ENCODE measurements around the gene GRIN3B.

The GRIN3B gene

GRCh38 chr19:1042689-1043511 is 42.7 kb downstream of the GRIN3B start:
- DNase-seq = no peak

DNA sequence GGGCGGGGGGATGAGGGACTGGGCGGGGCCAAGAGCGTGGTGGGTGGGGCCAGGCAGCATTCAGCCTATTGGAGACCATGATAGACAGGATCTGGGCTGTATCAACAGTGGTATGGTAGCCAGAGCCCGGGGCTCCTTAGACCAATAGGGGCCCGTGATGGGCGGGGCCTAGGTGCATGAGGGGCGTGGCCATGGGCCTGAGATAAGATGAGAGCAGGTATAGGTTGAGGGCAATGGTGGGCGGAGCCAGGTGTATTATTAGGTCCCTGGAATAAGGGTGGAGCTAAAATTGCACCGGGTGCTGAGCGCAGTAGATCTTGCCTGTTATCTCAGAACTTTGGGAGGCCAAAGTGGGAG is 45.0 kb downstream of the GRIN3B start:
- DNase-seq = peak in 1 of 2 donors; percentile 38

GRCh38 chr19:1046117-1046626 is 46.0 kb downstream of the GRIN3B start:
- no peak for DNase-seq

- no peak for DNase-seq
These were observed 46.8 kb downstream of the GRIN3B start for GRCh38 chr19:1046836-1047695.

DNA sequence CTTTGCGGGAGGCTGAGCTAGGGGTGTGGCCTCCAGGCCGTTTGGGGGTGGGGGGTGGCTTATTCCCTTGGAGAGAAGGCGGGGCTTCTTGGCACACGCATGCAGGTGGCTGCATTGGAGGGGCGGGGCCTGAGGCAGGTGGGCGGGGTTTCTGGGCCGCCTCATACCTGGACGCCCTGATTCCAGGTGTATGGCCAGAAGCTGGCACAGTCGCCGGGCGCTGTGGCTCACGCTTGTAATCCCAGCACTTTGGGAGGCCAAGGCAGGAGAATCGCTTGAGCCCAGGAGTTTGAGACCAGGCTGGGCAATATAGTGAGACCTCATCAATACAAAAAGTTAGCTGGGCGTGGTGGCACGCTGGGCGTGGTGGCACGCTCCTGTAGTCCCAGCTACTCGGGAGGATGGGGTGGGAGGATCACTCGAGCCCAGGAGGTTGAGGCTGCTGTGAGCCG is 47.5 kb downstream of the GRIN3B start:
- no peak for DNase-seq

GRCh38 chr19:1049106-1049505 is 48.9 kb downstream of the GRIN3B start:
- DNase-seq = no peak

DNA sequence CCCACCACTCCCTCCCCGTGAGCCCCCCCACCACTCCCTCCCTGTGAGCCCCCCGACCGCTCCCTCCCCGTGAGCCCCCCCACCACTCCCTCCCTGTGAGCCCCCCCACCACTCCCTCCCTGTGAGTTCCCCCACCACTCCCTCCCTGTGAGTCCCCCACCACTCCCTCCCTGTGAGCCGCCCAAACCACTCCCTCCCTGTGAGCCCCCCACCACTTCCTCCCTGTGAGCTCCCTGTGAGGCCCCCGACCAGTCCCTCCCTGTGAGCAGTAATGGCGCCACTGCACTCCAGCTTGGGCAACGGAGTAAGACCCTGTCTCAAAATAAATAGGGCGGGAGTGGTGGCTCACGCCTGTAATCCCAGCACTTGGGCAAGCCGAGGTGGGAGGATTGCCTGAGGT is 49.6 kb downstream of the GRIN3B start:
- DNase-seq = no peak

DNA sequence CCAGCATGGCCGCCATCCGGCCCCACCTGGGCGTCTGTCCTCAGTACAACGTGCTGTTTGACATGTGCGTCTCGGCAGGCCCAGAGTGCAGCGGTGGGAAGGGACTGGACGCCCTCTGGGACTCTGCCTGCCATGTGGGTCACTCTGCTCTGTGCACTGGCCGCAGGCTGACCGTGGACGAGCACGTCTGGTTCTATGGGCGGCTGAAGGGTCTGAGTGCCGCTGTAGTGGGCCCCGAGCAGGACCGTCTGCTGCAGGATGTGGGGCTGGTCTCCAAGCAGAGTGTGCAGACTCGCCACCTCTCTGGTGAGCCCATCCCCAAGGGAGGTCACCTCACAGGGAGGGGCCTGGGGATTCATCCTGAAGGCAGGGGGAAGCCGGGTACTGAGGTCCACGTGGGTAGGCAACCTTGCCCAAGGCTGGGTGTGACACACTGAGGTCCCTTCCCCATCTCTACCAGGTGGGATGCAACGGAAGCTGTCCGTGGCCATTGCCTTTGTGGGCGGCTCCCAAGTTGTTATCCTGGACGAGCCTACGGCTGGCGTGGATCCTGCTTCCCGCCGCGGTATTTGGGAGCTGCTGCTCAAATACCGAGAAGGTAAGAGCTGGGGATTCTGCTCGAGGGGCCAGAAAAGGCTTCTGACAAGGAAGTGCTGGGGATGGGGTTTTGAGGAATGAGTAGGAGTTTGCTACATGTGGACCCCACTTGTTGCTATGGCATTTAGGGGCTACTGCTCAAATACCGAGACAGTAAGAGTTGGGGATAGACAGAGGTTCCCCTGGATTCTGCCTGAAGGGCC is 51.0 kb downstream of the GRIN3B start:
- no peak for DNase-seq

GRCh38 chr19:1051791-1052190 is 51.6 kb downstream of the GRIN3B start:
- no peak for DNase-seq

DNA sequence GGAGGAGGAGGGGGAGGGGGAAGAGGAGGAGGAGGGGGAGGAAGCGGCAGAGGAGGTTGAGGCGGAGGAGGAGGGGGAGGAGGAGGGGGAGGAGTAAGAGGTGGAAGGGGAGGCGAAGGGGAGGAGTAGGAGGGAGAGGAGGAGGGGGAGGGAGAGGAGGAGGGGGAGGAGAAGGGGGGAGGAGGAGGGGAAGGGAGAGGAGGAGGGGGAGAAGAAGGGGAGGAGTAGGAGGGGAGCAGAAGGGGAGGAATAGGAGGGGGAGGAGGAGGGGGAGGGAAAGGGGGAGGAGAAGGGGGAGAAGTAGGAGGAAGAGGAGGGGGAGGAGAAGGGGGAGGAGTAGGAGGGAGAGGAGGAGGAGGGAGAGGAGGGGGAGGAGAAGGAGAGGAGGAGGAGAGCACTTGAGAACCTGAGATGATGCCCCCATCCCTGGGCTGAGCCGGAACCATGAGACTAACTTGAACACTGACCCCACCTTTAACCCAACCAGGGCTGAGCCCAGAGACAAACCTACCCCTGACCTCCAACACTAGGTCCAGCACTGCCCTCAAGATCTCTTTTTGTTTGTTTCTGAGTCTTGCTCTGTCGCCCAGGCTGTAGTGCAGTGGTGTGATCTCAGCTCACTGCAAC is 52.2 kb downstream of the GRIN3B start:
- no peak for DNase-seq

- DNase-seq = no peak
These were observed 53.2 kb downstream of the GRIN3B start for GRCh38 chr19:1053176-1054101.

DNA sequence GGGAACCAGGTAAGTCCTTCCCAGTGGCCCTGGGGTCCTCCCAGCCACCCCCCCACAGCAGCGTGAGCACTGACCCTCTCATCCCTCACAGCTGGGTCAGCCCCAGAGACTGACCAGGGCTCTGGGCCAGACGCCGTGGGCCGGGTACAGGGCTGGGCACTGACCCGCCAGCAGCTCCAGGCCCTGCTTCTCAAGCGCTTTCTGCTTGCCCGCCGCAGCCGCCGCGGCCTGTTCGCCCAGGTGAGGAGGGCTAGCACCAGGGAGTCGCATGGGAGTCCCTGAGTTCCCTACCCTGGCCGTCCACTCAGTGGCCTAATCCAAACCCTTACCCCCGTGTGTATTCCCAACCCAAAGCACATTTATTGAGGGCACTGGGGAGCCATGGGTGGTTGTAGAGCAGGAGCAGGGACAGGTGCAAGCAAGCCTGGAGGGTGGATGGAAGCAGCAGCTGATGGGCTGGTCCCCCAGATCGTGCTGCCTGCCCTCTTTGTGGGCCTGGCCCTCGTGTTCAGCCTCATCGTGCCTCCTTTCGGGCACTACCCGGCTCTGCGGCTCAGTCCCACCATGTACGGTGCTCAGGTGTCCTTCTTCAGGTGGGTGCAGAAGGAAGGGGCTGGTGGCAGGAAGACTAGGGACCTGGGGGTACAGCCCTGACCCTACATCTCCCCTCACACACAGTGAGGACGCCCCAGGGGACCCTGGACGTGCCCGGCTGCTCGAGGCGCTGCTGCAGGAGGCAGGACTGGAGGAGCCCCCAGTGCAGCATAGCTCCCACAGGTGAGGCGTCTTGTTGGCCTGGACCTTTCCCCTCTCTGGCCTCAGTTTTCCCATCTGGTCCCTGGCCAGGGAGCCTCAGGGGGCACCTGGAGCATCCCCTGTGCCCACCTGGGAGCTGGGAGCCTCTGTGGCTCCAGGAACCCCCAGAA is 54.1 kb downstream of the GRIN3B start:
- DNase-seq = no peak

- DNase-seq = no peak
These were observed 54.8 kb downstream of the GRIN3B start for GRCh38 chr19:1055028-1055425.

DNA sequence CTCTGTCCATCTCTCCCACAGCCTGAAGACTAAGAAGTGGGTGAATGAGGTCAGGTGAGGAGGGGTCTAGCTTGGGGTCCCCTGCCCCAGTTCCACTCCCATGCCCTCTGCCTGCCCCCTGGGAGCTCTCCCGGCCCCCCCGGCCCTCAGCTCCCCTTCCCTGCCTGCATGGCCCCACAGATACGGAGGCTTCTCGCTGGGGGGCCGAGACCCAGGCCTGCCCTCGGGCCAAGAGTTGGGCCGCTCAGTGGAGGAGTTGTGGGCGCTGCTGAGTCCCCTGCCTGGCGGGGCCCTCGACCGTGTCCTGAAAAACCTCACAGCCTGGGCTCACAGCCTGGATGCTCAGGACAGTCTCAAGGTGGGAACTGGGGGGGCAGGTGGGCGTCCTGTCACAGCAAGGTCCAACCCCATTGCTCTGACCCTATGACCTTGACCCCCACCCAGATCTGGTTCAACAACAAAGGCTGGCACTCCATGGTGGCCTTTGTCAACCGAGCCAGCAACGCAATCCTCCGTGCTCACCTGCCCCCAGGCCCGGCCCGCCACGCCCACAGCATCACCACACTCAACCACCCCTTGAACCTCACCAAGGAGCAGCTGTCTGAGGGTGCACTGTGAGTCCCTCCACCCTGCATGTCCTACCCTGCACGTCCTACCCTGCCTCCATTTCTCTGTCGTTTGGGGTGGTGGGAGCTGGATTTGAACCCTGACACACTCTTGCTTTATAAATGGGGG is 55.8 kb downstream of the GRIN3B start:
- DNase-seq = no peak

DNA sequence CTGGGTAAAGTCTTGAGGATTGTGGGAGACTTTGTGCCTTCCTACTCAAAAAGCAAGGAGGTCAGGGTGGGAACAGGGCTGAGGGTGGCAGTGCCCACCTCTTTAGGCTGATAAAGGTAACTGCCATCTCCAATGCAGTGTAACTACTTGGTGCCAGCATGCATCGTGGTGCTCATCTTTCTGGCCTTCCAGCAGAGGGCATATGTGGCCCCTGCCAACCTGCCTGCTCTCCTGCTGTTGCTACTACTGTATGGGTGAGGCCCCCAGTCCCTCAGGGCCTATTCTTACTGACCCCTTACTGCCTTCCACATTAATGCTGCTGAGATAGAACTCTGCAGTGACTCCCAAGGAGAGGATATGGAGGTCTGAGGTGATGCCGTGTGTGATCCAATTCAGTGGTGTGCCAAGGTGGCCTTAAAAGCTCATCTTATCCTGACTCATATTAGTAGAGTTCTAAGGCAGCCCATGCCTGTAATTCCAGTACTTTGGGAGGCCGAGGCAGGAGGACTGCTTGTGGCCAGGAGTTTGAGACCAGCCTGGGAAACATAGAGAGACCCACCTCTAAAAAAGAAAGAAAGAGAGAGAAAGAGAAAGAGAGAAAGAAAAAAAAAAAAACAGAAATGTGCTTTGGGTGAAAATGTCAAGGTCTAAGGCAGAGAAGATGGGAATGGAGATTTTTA is 57.1 kb downstream of the GRIN3B start:
- peak; percentile 35 to 45 for DNase-seq

- no peak for DNase-seq
These were observed 57.9 kb downstream of the GRIN3B start for GRCh38 chr19:1058112-1058511.

Measured in inflammatory macrophage (primary cell).